K562 (cell line): ENCODE data around the gene HS3ST3B1. TPM values are rescaled to one million over a fixed set of nuclear protein-coding genes. Genes with fewer than 3 reads are reported as not detected.

Experiments
- ARID1B ChIP-seq: fragments of 450-650 bp; IDR thresholded peaks from 2 replicates; pipeline ENCODE4 v1.6.1; 2016; ENCODE audit warnings: antibody characterized with exemption, mild to moderate bottlenecking, inconsistent platforms
- CEBPZ ChIP-seq: fragments of 150-350 bp; IDR thresholded peaks from 2 replicates; pipeline ENCODE4 v1.6.1; 2014; ENCODE audit warnings: low read depth, mild to moderate bottlenecking, low read length, borderline replicate concordance
- ESRRA ChIP-seq: fragments of 450-650 bp; IDR thresholded peaks from 2 replicates; pipeline ENCODE4 v1.6.1; 2014; ENCODE audit warnings: low read depth, mild to moderate bottlenecking, moderate library complexity, borderline replicate concordance
- ETS2 ChIP-seq: IDR thresholded peaks from 2 replicates; pipeline ENCODE4 v1.6.1; 2016; ENCODE audit warnings: borderline replicate concordance, missing genetic modification characterization, mild to moderate bottlenecking, moderate library complexity, missing compliant biosample characterization; ENCODE audit not compliant: poor library complexity, severe bottlenecking
- KLF10 ChIP-seq: fragments of 250-450 bp; sonication (Bioruptor Pico); IDR thresholded peaks from 2 replicates; pipeline ENCODE4 v1.6.1; 2021; ENCODE audit warnings: matching md5 sums
- NR2C2 ChIP-seq, 2 experiments: fragments of 200-800 bp in 1 of 2; sonication (Bioruptor generic) in 1 of 2; sonication (generic) in 1 of 2; formaldehyde crosslinking in 1 of 2; IDR thresholded peaks; 2 replicates each; pipeline versions ENCODE4 v1.6.1 to v1.8.0; 2016 to 2022; ENCODE audit warnings: mild to moderate bottlenecking in 1 of 2, missing compliant biosample characterization in 1 of 2, missing genetic modification characterization in 1 of 2, missing genetic modification reagents in 1 of 2
- PCBP1 ChIP-seq: fragments of 200-400 bp; formaldehyde crosslinking; IDR thresholded peaks from 2 replicates; pipeline ENCODE4 v1.6.1; 2018; ENCODE audit warnings: mild to moderate bottlenecking, low read depth, low read length; ENCODE audit not compliant: poor library complexity, severe bottlenecking
- SMARCE1 ChIP-seq: fragments of 450-650 bp; IDR thresholded peaks from 2 replicates; pipeline ENCODE4 v1.7.1; 2016; ENCODE audit warnings: mild to moderate bottlenecking
- SRF ChIP-seq, 2 experiments: fragments of 250-450, 450-650 bp in 1 of 2; sonication (Bioruptor Pico) in 1 of 2; sonication (generic) in 1 of 2; formaldehyde crosslinking; IDR thresholded peaks; 2 replicates each; pipeline versions ENCODE4 v1.5.0 to v1.5.1; 2020 to 2022; ENCODE audit warnings: mild to moderate bottlenecking in 1 of 2, missing genetic modification reagents in 1 of 2
- SRSF3 ChIP-seq: fragments of 200-400 bp; formaldehyde crosslinking; IDR thresholded peaks from 2 replicates; pipeline ENCODE4 v1.6.1; 2016; ENCODE audit warnings: mild to moderate bottlenecking, low read length, moderate library complexity; ENCODE audit not compliant: insufficient read depth
- TCF3 ChIP-seq: sonication (generic); formaldehyde crosslinking; IDR thresholded peaks from 2 replicates; pipeline ENCODE4 v1.4.0; 2020; ENCODE audit warnings: mild to moderate bottlenecking, missing genetic modification reagents
- ZBTB2 ChIP-seq: fragments of 450-650 bp; IDR thresholded peaks from 2 replicates; pipeline ENCODE4 v1.6.1; 2016; ENCODE audit warnings: antibody characterized with exemption
- ZNF280A ChIP-seq: fragments of 450-650 bp; IDR thresholded peaks from 2 replicates; pipeline ENCODE4 v1.6.1; 2018; ENCODE audit warnings: mild to moderate bottlenecking, low read depth; ENCODE audit not compliant: partially characterized antibody
- ZNF512 ChIP-seq: IDR thresholded peaks from 2 replicates; pipeline ENCODE4 v1.6.1; 2016; ENCODE audit warnings: missing genetic modification characterization, missing compliant biosample characterization
- ZNF655 ChIP-seq: fragments of 250-450 bp; sonication (Bioruptor Pico); IDR thresholded peaks from 2 replicates; pipeline ENCODE4 v1.5.0; 2021
- polyA plus RNA-seq, 8 experiments: library from polyadenylated mRNA; depleted of rRNA in 4 of 8; stranded (reverse) in 5 of 8; unstranded in 3 of 8; fragments of >200 nt; fragmentation: Nextera tagmentation in 2 of 8; fragmentation: Illumina TruSeq in 1 of 8; extraction: Ambion mirVana in 2 of 8; extraction: Trizol in 1 of 8; gene quantifications; 2 replicates each; pipeline versions ENCODE4 v1.2.1 to v1.2.3, GENCODE V29; 2011 to 2014; ENCODE audit warnings: inconsistent platforms in 1 of 8, missing spikeins in 1 of 8
- total RNA-seq, 7 experiments: library from RNA; depleted of rRNA in 6 of 7; stranded (reverse); fragments of >200 nt in 6 of 7; fragmentation: Illumina TruSeq in 2 of 7; extraction: Trizol in 2 of 7; gene quantifications; 2 replicates each; pipeline versions ENCODE4 v1.2.1 to v1.2.3, GENCODE V29; 2011 to 2021; ENCODE audit warnings: low replicate concordance in 1 of 7

The HS3ST3B1 gene
- total and polyA plus RNA-seq, 9 of the 15 experiments (the other 6 are each of a cell fraction or from before 2014, with no cell fraction given) = 1.9 to 12.9 (median 3.7) TPM

- TF ChIP-seq ZNF655 (no peak), ETS2 (no peak), ZBTB2 (no peak), PCBP1 (no peak), TCF3 (CRISPR knock-in tag) (no peak), ARID1B (peak; percentile 25; the same call in 1 of the 2 replicates), NR2C2 (CRISPR knock-in tag; IDR thresholded peaks at IDR 0.05) (no peak), NR2C2 (tag; IDR thresholded peaks at IDR 0.05) (peak; percentile 50; the same call in 1 of the 2 replicates), ZNF512 (tag) (no peak), SRF (CRISPR knock-in tag; IDR thresholded peaks at IDR 0.05) (no peak), ESRRA (no peak), SMARCE1 (no peak), CEBPZ (no peak), ZNF280A (no peak), SRSF3 (no peak), KLF10 (no peak)
Observed at GRCh38 chr17:14299280-14300141, 1.4 kb upstream of the HS3ST3B1 start (continued).
